Measurements from ENCODE around the gene FABP2. TPM values are rescaled to one million over a fixed set of nuclear protein-coding genes. Genes with fewer than 3 reads are reported as not detected.

FABP2 gene
- total RNA-seq, 1 donor from 2014 or later = not detected

- H3K27me3 Mint-ChIP-seq (ENCODE audit: low read depth) = no peaks in the 10 kb centered on the region
- TF ChIP-seq CTCF (IDR thresholded peaks at IDR 0.05; ENCODE audit: unreplicated experiment) = no peak
- H3K27ac Mint-ChIP-seq = no peak overlapping the region
- H3K4me1 Mint-ChIP-seq = peaks cover 13% of the 10 kb centered on the region
- H3K4me3 Mint-ChIP-seq = no peak overlapping the region
- DNase-seq (ENCODE audit: low spot score in 2 of 2, unreplicated experiment in 2 of 2) = no peak
- peaks cover 7% of the 10 kb centered on the region for H3K36me3 Mint-ChIP-seq
- H3K9me3 Mint-ChIP-seq = peaks cover 21% of the 10 kb centered on the region
Measured at GRCh38 chr4:119303587-119304305, 18.2 kb downstream of the FABP2 start.

GRCh38 chr4:119302073-119302832 lies 19.7 kb downstream of the FABP2 start:
- Mint-ChIP-seq H3K36me3 (peaks cover 17% of the 10 kb centered on the region), H3K9me3 (peaks cover 17% of the 10 kb centered on the region), H3K27me3 (ENCODE audit: low read depth) (no peaks in the 10 kb centered on the region), H3K4me3 (no peak overlapping the region), H3K27ac (no peak overlapping the region), H3K4me1 (peaks cover 23% of the 10 kb centered on the region)
- no peak for DNase-seq (ENCODE audit: low spot score in 2 of 2, unreplicated experiment in 2 of 2)
- no peak for TF ChIP-seq CTCF (IDR thresholded peaks at IDR 0.05; ENCODE audit: unreplicated experiment)

DNA sequence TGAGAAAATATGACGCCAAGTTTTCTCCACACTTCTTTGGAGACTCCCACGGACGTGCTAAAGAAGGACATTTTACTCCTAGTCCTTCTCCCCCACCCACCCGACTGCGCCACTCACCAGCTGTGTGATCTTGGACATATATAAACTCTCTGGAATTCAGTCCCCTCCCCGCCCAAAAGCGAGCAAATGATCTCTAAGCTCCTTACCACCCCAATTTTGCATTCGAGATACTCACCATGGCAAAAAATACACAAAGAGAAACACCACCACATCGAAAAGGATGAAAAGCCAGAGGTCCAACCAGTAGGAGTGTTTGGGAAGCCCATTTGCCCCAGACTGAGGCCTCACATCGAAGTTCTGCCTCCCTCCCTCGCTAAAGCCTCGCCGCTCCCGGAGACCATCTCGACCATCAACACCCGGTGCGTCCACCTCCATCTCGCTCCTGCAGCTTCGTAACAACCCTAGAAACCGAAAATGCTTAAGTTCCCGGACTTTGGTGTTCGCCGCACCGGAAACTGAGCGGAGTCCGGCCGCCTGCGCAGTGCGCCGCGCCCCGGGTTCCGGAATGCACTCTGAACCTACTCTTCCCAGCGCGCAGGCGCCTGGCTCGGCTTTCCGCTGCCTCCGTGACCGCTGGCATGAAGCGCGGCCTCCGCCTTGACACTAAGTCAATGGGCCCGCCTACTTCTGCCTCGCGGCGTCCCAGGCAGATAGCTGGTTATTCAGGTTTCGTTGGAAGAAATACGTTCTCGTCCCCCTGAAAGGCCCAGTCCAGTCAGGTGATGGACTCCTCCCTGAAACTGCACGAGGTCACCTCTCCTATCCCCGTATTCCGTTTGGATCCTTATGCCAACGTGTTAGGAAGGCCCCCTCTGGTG lies 21.6 kb downstream of the FABP2 start:
- Mint-ChIP-seq H3K4me3 (peak overlapping the region; percentile 91), H3K27me3 (ENCODE audit: low read depth) (no peaks in the 10 kb centered on the region), H3K27ac (peak overlapping the region; percentile 98), H3K4me1 (peaks cover 26% of the 10 kb centered on the region), H3K9me3 (peaks cover 8% of the 10 kb centered on the region), H3K36me3 (peaks cover 23% of the 10 kb centered on the region)
- peak; percentile 18 for TF ChIP-seq CTCF (IDR thresholded peaks at IDR 0.05; ENCODE audit: unreplicated experiment)
- peak; percentile 82 to 92 for DNase-seq (ENCODE audit: low spot score in 2 of 2, unreplicated experiment in 2 of 2)

GRCh38 chr4:119299741-119300100 lies 22.2 kb downstream of the FABP2 start:
- Mint-ChIP-seq H3K27me3 (ENCODE audit: low read depth) (no peaks in the 10 kb centered on the region), H3K36me3 (peaks cover 23% of the 10 kb centered on the region), H3K4me1 (peaks cover 26% of the 10 kb centered on the region), H3K27ac (peak overlapping the region; percentile 98), H3K9me3 (peaks cover 8% of the 10 kb centered on the region), H3K4me3 (peak overlapping the region; percentile 91)
- no peak for DNase-seq (ENCODE audit: low spot score in 2 of 2, unreplicated experiment in 2 of 2)
- no peak for TF ChIP-seq CTCF (IDR thresholded peaks at IDR 0.05; ENCODE audit: unreplicated experiment)

DNA sequence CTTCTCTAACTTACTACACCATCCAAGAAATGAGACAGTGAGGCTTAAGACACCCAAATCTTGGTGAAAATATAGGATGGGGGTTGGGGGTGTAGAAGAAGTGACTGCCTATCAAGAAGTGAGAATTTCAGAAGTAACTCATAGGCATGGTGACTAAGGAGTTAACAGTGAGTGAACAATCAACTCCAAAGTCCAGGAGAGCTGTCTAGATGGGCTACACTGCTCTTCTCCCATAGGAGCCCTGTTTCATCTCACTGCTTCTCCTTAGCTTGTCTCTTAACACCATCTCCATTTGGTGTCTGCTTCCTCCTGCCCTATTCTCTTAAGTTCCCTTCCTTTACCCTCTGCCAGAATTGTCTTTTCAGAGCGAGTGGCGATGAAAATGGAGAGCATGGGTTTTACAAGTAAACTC lies 22.7 kb downstream of the FABP2 start:
- Mint-ChIP-seq H3K36me3 (peaks cover 23% of the 10 kb centered on the region), H3K4me1 (peaks cover 26% of the 10 kb centered on the region), H3K27ac (peak overlapping the region; percentile 98), H3K27me3 (ENCODE audit: low read depth) (no peaks in the 10 kb centered on the region), H3K9me3 (peaks cover 8% of the 10 kb centered on the region), H3K4me3 (peak overlapping the region; percentile 91)
- no peak for TF ChIP-seq CTCF (IDR thresholded peaks at IDR 0.05; ENCODE audit: unreplicated experiment)
- no peak for DNase-seq (ENCODE audit: low spot score in 2 of 2, unreplicated experiment in 2 of 2)
